Mucosa of stomach (tissue), 1 donor: ENCODE data around the gene WNT3A.
A peak's percentile ranks its signal among the peaks of the same experiment; 100 is the strongest.

Source experiments
- H3K27me3 ChIP-seq: one replicate; pipeline ENCODE4 v1.7.0; 2013; ENCODE audit warnings: mild to moderate bottlenecking, low read length; ENCODE audit not compliant: control insufficient read depth, insufficient read depth
- H3K36me3 ChIP-seq: one replicate; pipeline ENCODE4 v1.7.0; 2013; ENCODE audit warnings: low read length; ENCODE audit not compliant: control insufficient read depth, insufficient read depth
- H3K4me1 ChIP-seq: one replicate; pipeline ENCODE4 v1.7.0; 2013; ENCODE audit warnings: mild to moderate bottlenecking, low read length; ENCODE audit not compliant: control insufficient read depth, insufficient read depth
- H3K4me3 ChIP-seq: one replicate; pipeline ENCODE4 v1.7.0; 2013; ENCODE audit warnings: low read length
- H3K9ac ChIP-seq: one replicate; pipeline ENCODE4 v1.7.0; 2013; ENCODE audit warnings: mild to moderate bottlenecking, low read length, moderate library complexity
- H3K9me3 ChIP-seq: one replicate; pipeline ENCODE4 v1.7.0; 2013; ENCODE audit warnings: mild to moderate bottlenecking, low read length, moderate library complexity; ENCODE audit not compliant: control insufficient read depth
- donor health status: Pancreatic carcinoma.

The WNT3A gene

GRCh38 chr1:228095161-228095560, 88.4 kb downstream of the WNT3A start:
- no peaks in the 10 kb centered on the region for H3K9me3 ChIP-seq
- no peak overlapping the region for H3K9ac ChIP-seq
- no peaks in the 10 kb centered on the region for H3K27me3 ChIP-seq
- H3K4me1 ChIP-seq = peaks cover 36% of the 10 kb centered on the region
- H3K4me3 ChIP-seq = no peak overlapping the region
- H3K36me3 ChIP-seq = peaks cover 12% of the 10 kb centered on the region

GRCh38 chr1:228095938-228096337, 89.1 kb downstream of the WNT3A start:
- Histone ChIP-seq H3K4me3 (no peak overlapping the region), H3K27me3 (no peaks in the 10 kb centered on the region), H3K9me3 (no peaks in the 10 kb centered on the region), H3K9ac (no peak overlapping the region), H3K36me3 (peaks cover 12% of the 10 kb centered on the region), H3K4me1 (peaks cover 30% of the 10 kb centered on the region)

GRCh38 chr1:228096416-228097332, 89.9 kb downstream of the WNT3A start:
- Histone ChIP-seq H3K9me3 (no peaks in the 10 kb centered on the region), H3K4me3 (no peak overlapping the region), H3K27me3 (no peaks in the 10 kb centered on the region), H3K4me1 (peaks cover 30% of the 10 kb centered on the region), H3K36me3 (peaks cover 12% of the 10 kb centered on the region), H3K9ac (no peak overlapping the region)

GRCh38 chr1:228097333-228098081, 90.7 kb downstream of the WNT3A start:
- H3K27me3 ChIP-seq = no peaks in the 10 kb centered on the region
- no peak overlapping the region for H3K9ac ChIP-seq
- H3K4me1 ChIP-seq = peaks cover 26% of the 10 kb centered on the region
- H3K9me3 ChIP-seq = no peaks in the 10 kb centered on the region
- H3K36me3 ChIP-seq = peaks cover 12% of the 10 kb centered on the region
- H3K4me3 ChIP-seq = no peak overlapping the region

- no peak overlapping the region for H3K4me3 ChIP-seq
- peaks cover 12% of the 10 kb centered on the region for H3K36me3 ChIP-seq
- no peak overlapping the region for H3K9ac ChIP-seq
- no peaks in the 10 kb centered on the region for H3K27me3 ChIP-seq
- no peaks in the 10 kb centered on the region for H3K9me3 ChIP-seq
- peaks cover 22% of the 10 kb centered on the region for H3K4me1 ChIP-seq
Observed at GRCh38 chr1:228098323-228098931, 91.6 kb downstream of the WNT3A start.

- Histone ChIP-seq H3K4me3 (no peak overlapping the region), H3K27me3 (no peaks in the 10 kb centered on the region), H3K4me1 (peaks cover 30% of the 10 kb centered on the region), H3K36me3 (peaks cover 12% of the 10 kb centered on the region), H3K9ac (no peak overlapping the region), H3K9me3 (no peaks in the 10 kb centered on the region)
Observed at GRCh38 chr1:228099331-228099732, 92.5 kb downstream of the WNT3A start.

- no peak overlapping the region for H3K4me3 ChIP-seq
- H3K36me3 ChIP-seq = peaks cover 16% of the 10 kb centered on the region
Observed at GRCh38 chr1:228100822-228101613, 94.2 kb downstream of the WNT3A start.

GRCh38 chr1:228101614-228101993, 94.8 kb downstream of the WNT3A start:
- Histone ChIP-seq H3K9ac (no peak overlapping the region), H3K27me3 (no peaks in the 10 kb centered on the region), H3K9me3 (no peaks in the 10 kb centered on the region), H3K36me3 (peaks cover 20% of the 10 kb centered on the region), H3K4me3 (no peak overlapping the region), H3K4me1 (peaks cover 22% of the 10 kb centered on the region)

More at GRCh38 chr1:228100822-228101613, 94.2 kb downstream of the WNT3A start:
- H3K27me3 ChIP-seq = no peaks in the 10 kb centered on the region
- peaks cover 22% of the 10 kb centered on the region for H3K4me1 ChIP-seq
- no peak overlapping the region for H3K9ac ChIP-seq
- no peaks in the 10 kb centered on the region for H3K9me3 ChIP-seq

- H3K36me3 ChIP-seq = peaks cover 22% of the 10 kb centered on the region
- no peaks in the 10 kb centered on the region for H3K9me3 ChIP-seq
- no peaks in the 10 kb centered on the region for H3K27me3 ChIP-seq
- no peak overlapping the region for H3K4me3 ChIP-seq
- H3K9ac ChIP-seq = peak overlapping the region; percentile 50
- H3K4me1 ChIP-seq = peaks cover 22% of the 10 kb centered on the region
Observed at GRCh38 chr1:228101994-228102790, 95.4 kb downstream of the WNT3A start.

- H3K4me1 ChIP-seq = peaks cover 23% of the 10 kb centered on the region
- H3K36me3 ChIP-seq = peaks cover 17% of the 10 kb centered on the region
- no peaks in the 10 kb centered on the region for H3K27me3 ChIP-seq
- H3K9ac ChIP-seq = peak within 1 kb of the TSS; percentile 74
- peak within 1 kb of the TSS; percentile 70 for H3K4me3 ChIP-seq
- H3K9me3 ChIP-seq = no peaks in the 10 kb centered on the region
Observed at GRCh38 chr1:228102791-228103620, 96.2 kb downstream of the WNT3A start, which contains the start of gene C1orf35. C1orf35 (minus strand) TSS chr1:228103325; CDS start chr1:228103227, 98 bp downstream.
